Right lung (tissue), 10 donors: Measurements from ENCODE around the gene ZNF717. TPM values are rescaled to one million over a fixed set of nuclear protein-coding genes. Genes with fewer than 3 reads are reported as not detected.
"Not testable (repeated sequence)": the region's sequence is repeated elsewhere in the genome, so short reads cannot be mapped to it uniquely, and the experiment has no call there.

Experiments
- DNase-seq, 2 donors: peaks; one replicate each; pipeline ENCODE4 v3.0.0-alpha.2; 2013
- long read RNA-seq, 8 donors: transcript quantifications; one replicate each; lab custom pipeline, GENCODE V29; 2026
- polyA plus RNA-seq, 5 donors: library from polyadenylated mRNA; unstranded; fragments of 120-200 nt; gene quantifications; one replicate each; pipeline versions ENCODE4 v1.2.1 to v1.2.3, GENCODE V29; 2013; ENCODE audit warnings: inconsistent platforms in 1 of 5, low replicate concordance in 1 of 5; ENCODE audit not compliant: insufficient read length in 5 of 5, insufficient read depth in 1 of 5

ZNF717 gene
- polyA plus RNA-seq = 10 to 100 TPM; 13.8 to 22.9 (median 17.9) TPM
- long read RNA-seq, donor 1, transcript ZNF717-203 (6 exons, 1,169 nt) = major isoform, 5 of 5 reads
- long read RNA-seq, donor 1, partial matches to known transcripts = 0 of 5 reads
- long read RNA-seq, donor 1, other reads (novel, unspliced or antisense) = 0 of 5 reads
- long read RNA-seq, donor 2, partial matches to known transcripts = 6 of 6 reads
- long read RNA-seq, donor 2, other reads (novel, unspliced or antisense) = 0 of 6 reads
- long read RNA-seq, donor 3, partial matches to known transcripts = 14 of 18 reads
- long read RNA-seq, donor 3, other reads (novel, unspliced or antisense) = 0 of 18 reads
- long read RNA-seq, donor 4, partial matches to known transcripts = 0 of 1 reads
- long read RNA-seq, donor 4, other reads (novel, unspliced or antisense) = 0 of 1 reads
- long read RNA-seq, donor 5, partial matches to known transcripts = 10 of 12 reads
- long read RNA-seq, donor 5, other reads (novel, unspliced or antisense) = 0 of 12 reads
- long read RNA-seq, donor 6, partial matches to known transcripts = 19 of 24 reads
- long read RNA-seq, donor 6, other reads (novel, unspliced or antisense) = 0 of 24 reads
- long read RNA-seq, donor 7, partial matches to known transcripts = 7 of 7 reads
- long read RNA-seq, donor 7, other reads (novel, unspliced or antisense) = 0 of 7 reads
- long read RNA-seq, donor 8 = 0 reads

DNA sequence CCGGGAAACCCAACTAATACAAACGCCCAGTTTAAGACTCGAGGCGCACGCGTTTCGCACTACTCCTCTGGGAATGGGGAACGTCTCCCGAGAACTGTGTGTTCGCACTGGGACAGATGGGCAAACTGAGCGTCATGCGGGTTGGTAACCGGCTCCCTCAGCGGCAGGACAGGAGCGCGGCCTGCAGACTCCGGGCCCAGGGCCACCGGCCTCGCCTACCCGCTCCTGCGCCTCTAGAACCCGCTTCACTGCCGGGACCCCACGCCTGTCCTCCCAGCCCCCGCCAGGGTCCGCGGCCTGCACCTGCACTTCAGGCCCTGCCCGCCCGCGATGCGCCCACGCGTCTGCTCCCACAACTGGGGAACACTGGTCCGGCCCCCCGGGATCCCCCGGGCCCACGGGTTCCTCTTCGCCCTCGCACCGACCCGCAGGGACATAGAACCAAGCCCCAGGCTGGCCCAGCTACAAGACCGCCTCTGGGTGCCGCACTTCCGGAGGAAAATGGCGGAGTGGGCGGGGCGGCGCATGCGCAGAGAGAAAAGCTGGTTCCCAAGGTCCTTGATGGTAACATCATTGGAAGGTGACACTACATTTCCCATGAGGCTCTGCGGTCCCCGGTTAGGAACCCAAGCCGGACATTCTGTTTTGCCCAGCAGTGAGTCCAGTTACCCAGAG lies at the start of gene ZNF717:
Gene ZNF717, minus strand, starts transcription at position 469 of the 675 bp plus-strand sequence. CDS start 2,187 bp downstream, outside the sequence.
- DNase-seq = peak; percentile 91 to 92

DNA sequence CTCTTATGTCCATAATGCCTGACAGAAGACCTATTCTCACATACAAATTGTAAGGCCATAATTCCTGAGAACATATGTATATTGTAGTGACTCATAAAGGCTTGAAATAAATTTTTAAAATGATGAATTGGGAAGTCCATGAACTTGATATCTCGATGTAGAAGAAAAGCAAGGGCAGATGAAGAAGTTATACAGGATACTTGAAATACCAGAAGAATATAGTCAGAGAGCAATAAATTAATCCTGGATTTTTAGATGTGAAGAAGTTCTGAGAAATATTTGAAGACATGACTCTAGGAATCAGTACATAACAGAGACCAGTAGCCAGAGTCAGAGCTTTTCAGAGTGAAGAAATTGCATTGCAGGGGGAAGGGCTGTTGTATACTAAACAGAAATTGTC lies 45.7 kb upstream of the ZNF717 start:
- DNase-seq = not testable (repeated sequence)

DNA sequence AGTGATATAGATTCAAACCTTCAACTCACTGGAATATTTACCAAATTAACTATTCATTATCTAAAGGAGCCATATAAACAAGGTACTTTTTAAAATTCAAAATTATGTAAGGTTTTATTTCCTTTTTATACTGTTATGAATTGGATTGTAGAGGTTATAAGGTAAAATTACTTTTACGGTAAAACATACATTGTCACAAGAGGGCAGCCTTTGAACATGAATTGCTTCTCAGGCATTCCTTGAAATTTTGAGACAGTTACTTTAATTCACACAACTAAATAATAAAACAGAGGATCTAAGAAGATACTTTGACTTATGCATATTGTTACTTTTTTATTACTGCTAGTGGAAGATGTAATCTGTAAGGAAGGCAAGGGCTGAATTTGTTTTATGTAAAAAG lies 32.7 kb upstream of the ZNF717 start:
- not testable (repeated sequence) for DNase-seq

DNA sequence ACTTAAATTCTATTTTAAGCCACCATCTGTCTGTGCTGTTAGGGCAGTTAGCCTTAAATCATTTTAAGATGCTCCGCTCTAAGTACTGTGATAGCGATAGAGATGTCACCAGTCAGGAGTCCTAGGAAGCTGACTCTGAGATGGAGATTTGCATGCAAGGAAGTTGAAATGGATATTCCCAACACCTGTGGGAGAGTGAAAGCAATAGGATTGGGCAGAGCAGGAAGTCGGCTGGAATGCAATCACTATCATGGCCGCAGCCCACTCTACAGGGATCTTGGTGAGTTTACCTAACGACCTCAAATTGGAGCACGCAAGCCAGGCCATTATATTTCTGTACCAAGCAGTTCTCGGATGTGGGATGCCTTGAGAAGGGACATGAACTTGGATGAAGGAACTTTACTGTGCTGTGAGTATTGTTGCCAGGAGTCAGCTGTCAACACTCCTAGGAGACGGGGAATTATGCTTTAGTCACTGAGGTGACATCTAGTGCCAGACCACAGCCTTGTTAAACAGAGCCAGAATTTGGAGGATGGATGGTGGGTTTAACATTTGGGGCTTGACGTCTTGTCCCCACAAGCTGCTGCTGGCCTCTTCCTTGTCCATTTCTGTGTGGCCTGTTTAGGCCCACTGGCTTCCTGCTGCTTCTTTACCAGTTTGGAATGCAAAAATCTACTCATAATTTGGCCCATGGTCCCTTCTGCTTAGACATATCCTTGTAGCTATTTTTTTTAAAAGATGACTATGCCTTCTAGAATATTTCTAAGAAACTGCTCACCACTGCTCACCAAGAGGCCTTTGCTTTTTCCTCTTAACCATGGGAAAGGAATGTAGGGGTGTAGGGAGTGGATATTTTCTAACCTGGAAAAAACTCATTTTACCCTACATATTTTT lies 31.2 kb upstream of the ZNF717 start:
- not testable (repeated sequence) for DNase-seq

DNA sequence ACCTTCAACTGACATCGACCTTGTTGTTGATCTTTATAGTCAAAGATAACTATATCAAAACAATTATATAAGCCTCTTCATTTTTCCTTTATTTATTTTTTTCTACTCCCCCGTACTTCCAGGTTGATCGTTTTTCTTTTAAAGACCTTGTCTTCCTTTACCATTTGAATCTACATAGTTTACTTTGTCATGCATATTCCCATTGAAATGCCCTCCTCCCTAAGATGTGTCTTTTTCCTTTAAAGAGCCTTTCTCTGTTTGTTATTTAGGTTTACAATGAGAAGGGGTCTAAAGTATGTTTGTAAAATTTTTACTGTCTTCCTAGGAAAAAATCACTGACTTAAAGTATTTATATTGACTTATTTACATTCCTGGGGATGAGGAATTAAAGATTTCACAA lies 29.4 kb upstream of the ZNF717 start:
- DNase-seq = no peak

DNA sequence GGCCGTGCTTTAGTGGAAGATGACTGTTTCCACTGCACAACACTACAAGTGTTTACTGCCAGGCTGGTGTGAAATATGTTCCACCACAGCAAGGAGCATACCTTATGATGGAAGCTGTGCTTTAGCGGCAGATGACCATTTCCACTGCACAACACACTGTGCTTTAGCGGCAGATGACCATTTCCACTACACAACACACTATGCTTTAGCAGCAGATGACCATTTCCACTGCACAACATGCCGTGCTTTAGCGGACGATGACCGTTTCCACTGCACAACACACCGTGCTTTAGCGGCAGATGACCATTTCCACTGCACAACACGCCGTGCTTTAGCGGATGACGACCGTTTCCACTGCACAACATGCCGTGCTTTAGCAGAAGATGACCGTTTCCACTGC lies 2.8 kb downstream of the ZNF717 start:
- no peak for DNase-seq

DNA sequence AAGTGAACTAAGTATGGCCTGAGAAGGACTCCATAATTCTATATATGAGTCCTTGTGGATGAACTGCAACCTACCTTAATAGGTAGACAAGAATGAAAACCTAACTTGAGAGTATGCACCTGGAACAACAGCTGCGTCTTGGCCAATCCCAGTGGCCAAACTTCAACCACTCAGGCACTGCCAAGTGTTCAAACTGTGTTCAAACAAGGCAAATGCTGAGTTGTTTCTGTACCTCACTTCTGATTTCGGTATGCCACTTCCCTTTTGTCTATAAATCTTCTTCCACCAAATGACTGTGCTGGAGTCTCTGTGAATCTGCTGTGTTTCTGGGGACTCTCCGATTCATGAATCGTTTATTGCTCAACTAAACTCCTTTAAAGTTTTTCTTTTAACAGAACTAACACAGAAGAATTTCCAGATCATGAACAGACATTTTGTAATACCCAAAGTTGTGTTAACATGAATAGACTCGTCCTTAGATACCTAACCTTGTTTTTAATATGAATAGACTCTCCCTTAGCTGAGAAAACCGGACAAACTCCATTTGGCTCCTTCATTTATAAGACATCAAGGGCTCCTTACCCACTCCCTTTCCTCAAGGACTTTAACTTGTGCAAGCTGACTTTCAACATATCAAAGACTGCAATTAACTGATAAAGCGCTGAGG lies 4.1 kb downstream of the ZNF717 start:
- DNase-seq = no peak

DNA sequence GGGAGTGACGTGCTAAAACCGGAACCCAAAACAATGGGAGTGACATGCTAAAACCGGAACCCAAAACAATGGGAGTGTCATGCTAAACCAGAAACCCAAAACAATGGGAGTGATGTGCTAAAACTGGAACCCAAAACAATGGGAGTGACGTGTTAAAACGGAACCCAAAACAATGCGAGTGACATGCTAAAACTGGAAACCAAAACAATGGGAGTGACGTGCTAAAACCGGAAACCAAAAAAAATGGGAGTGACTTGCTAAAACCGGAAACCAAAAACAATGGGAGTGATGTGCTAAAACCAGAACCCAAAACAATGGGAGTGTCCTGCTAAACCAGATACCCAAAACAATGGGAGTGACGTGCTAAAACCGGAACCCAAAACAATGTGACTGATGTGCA lies 7.6 kb downstream of the ZNF717 start:
- DNase-seq = not testable (repeated sequence)

DNA sequence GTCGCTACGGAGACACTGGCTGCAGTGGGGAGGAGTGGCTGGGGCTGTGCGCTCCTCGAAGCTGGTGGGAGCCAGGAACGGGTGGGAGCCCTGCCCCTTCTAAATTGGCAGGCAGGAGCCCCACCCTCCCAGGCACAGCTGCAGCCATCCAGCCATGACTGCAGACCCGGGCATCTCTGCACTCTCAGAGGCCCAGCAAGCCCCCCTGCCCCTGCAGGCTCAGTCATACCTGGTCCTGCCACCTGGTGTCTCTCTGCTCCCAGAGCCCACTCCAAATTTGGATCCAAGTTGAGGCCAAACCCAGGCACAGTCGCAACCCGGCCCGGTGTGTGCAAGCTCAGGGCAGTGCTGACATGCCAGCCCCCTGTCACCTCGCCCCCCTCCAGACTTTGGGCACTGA lies 13.7 kb downstream of the ZNF717 start:
- not testable (repeated sequence) for DNase-seq

DNA sequence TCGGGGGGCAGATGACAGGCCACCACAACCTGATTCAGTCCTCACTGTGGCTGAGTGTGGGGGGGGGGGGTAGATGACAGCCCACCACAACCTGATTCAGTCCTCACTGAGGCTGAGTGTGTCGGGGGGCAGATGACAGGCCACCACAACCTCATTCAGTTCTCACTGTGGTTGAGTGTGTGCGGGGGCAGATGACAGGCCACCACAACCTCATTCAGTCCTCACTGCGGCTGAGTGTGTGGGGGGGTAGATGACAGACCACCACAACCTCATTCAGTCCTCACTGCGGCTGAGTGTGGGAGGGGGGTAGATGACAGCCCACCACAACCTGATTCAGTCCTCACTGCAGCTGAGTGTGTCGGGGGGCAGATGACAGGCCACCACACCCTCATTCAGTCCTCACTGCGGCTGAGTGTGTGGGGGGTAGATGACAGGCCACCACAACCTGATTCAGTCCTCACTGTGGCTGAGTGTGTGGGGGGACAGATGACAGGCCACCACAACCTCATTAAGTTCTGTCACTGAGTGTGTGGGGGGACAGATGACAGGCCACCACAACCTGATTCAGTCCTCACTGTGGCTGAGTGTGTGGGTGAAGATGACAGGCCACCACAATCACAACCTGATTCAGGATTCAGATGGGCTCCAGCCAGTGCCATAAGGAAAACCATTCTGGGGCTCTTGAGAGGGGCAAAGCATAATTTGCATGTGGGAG lies 16.9 kb downstream of the ZNF717 start:
- DNase-seq = no peak

DNA sequence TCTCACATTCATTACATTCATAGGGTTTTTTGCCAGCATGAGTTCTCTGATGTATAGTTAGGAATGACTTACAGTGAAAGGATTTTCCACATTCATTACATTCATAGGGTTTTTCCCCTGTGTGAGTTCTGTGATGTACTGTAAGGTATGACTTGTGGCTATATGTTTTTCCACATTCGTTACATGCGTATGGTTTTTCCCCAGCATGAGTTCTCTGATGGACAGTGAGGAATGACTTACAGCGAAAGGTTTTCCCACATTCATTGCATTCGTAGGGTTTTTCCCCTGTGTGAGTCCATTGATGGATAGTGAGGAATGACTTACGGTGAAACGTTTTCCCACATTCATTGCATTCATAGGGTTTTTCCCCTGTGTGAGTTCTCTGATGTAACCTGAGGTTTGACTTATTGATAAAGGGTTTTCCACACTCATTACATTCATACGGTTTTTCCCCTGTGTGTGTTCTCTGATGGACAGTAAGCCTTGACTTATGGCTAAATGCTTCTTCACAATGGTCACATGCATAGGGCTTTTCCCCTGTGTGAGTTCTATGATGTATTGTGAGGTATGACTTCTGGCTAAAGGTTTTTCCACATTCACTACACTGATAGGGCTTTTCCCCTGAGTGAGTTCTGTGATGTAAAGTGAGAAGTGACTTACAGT lies 47.4 kb downstream of the ZNF717 start:
- no peak for DNase-seq

DNA sequence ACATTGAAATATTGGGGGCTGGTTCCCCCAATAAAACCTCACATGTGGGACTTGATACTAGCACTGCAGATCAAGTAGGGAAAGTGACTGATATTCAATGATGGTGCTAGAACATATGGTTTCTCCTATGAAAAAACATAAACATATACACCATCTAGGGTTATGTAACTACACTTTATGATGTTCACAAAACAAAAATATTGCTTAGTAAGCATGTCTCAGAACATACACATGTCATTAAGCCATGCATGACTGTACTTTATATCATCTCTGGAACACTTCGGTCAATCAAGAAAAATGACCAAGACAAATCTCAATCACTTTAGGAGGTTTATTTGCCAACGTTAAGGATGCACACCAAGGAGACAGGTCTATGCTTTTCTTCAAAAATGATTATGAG lies 57.4 kb downstream of the ZNF717 start:
- no peak for DNase-seq

DNA sequence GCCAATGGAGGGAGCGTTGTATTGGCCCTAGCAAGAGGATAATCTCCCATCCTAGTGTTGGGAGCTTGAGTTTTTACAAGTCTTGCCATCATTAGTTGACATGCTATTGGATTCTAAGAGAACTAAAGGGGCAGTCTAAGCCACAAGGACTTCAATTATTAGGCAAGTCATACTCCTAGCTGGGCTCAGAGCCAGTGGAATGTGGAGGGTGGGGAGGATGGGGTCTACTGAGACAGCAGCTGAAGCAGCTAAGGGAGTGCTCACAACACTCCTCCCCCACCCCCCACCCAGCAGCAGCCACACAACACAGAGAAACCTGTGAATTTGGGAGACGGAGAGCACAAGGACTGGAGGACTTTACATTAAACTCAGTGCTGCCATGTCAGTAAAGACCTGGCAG lies 93.3 kb downstream of the ZNF717 start:
- no peak for DNase-seq

DNA sequence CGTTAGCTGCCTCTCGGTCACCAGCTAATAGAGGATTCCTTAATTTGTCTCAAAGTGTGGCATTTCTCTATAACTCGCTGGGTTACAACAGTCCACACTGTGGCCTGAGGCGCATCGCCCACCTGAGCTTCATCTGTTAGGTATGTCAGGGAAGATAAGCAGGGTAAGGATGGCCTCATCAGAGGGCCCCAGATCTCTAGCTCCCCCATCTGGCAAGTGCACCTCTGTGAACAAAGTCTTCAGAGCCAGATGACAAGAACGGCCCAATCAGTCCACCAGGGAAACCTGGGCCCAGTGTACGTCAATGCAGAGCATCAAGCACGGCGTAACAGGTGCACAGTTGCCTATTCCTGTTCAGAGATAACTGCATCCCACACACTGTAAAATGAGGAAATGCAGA lies 98.0 kb downstream of the ZNF717 start:
- DNase-seq = no peak

Other genes starting within 250 kb of the ZNF717 start
- under 1 TPM in 1 of 5 donors, not detected in 4; 0.09 TPM for gene FRG2C, start 121.2 kb downstream of the ZNF717 start, polyA plus RNA-seq